H9 (cell line): ENCODE measurements around the gene TBC1D19. TPM values are rescaled to one million over a fixed set of nuclear protein-coding genes. Genes with fewer than 3 reads are reported as not detected.

Source experiments
- DNase-seq: peaks from one replicate; pipeline ENCODE4 v3.0.0-alpha.2; 2017
- H2AFZ ChIP-seq: one replicate; pipeline ENCODE4 v1.6.1; 2013; ENCODE audit warnings: mild to moderate bottlenecking, low read length, control low read depth, moderate library complexity
- H2AK5ac ChIP-seq: 2 replicates; pipeline ENCODE4 v1.6.1; 2013; ENCODE audit warnings: low read length, control low read depth, mixed read lengths; ENCODE audit not compliant: insufficient read length
- H2BK120ac ChIP-seq: one replicate; pipeline ENCODE4 v1.6.1; 2013; ENCODE audit warnings: low read depth, mild to moderate bottlenecking, low read length, control low read depth, inconsistent platforms; ENCODE audit not compliant: poor library complexity, severe bottlenecking
- H2BK12ac ChIP-seq: 2 replicates; pipeline ENCODE4 v1.6.1; 2013; ENCODE audit warnings: low read length, control low read depth, mixed read lengths, low read depth; ENCODE audit not compliant: insufficient read length
- H2BK15ac ChIP-seq: 2 replicates; pipeline ENCODE4 v1.6.1; 2013; ENCODE audit warnings: low read depth, low read length, control low read depth
- H2BK20ac ChIP-seq: one replicate; pipeline ENCODE4 v1.6.1; 2013; ENCODE audit warnings: low read depth, mild to moderate bottlenecking, low read length, control low read depth, inconsistent platforms; ENCODE audit not compliant: poor library complexity, severe bottlenecking
- H2BK5ac ChIP-seq: 2 replicates; pipeline ENCODE4 v1.6.1; 2013; ENCODE audit warnings: low read length, control low read depth, mixed read lengths; ENCODE audit not compliant: insufficient read length
- H3K14ac ChIP-seq: 2 replicates; pipeline ENCODE4 v1.6.1; 2013; ENCODE audit warnings: low read length, control low read depth; ENCODE audit not compliant: insufficient read depth
- H3K18ac ChIP-seq: 2 replicates; pipeline ENCODE4 v1.6.1; 2013; ENCODE audit warnings: low read depth, mild to moderate bottlenecking, mixed read lengths, low read length, control low read depth; ENCODE audit not compliant: insufficient read length
- H3K23ac ChIP-seq: 2 replicates; pipeline ENCODE4 v1.6.1; 2013; ENCODE audit warnings: low read length, control low read depth, mixed read lengths, low read depth; ENCODE audit not compliant: insufficient read length
- H3K23me2 ChIP-seq: 2 replicates; pipeline ENCODE4 v1.6.1; 2013; ENCODE audit warnings: low read depth, mild to moderate bottlenecking, mixed read lengths, low read length, control low read depth; ENCODE audit not compliant: insufficient read length, poor library complexity, severe bottlenecking
- H3K27ac ChIP-seq: 2 replicates; pipeline ENCODE4 v1.5.1; 2013; ENCODE audit warnings: low read length, control low read depth, mixed read lengths, low read depth; ENCODE audit not compliant: insufficient read length
- H3K27me3 ChIP-seq: 2 replicates; pipeline ENCODE4 v1.6.1; 2013; ENCODE audit warnings: low read length, control low read depth, inconsistent platforms; ENCODE audit not compliant: insufficient read depth
- H3K4ac ChIP-seq: 2 replicates; pipeline ENCODE4 v1.6.1; 2013; ENCODE audit warnings: low read depth, mild to moderate bottlenecking, control low read depth, inconsistent platforms, low read length, moderate library complexity
- H3K4me1 ChIP-seq: 2 replicates; pipeline ENCODE4 v1.6.1; 2013; ENCODE audit warnings: low read length, control low read depth, inconsistent platforms; ENCODE audit not compliant: insufficient read depth
- H3K4me2 ChIP-seq: 2 replicates; pipeline ENCODE4 v1.6.1; 2013; ENCODE audit warnings: low read length, control low read depth, mixed read lengths; ENCODE audit not compliant: insufficient read length, insufficient read depth
- H3K56ac ChIP-seq: 2 replicates; pipeline ENCODE4 v1.6.1; 2013; ENCODE audit warnings: low read depth, mild to moderate bottlenecking, mixed read lengths, low read length, control low read depth; ENCODE audit not compliant: insufficient read length
- H3K79me1 ChIP-seq: 2 replicates; pipeline ENCODE4 v1.6.1; 2013; ENCODE audit warnings: low read depth, mild to moderate bottlenecking, moderate library complexity, low read length, control low read depth, inconsistent platforms; ENCODE audit not compliant: insufficient read depth, poor library complexity, severe bottlenecking
- H3K79me2 ChIP-seq: 2 replicates; pipeline ENCODE4 v1.6.1; 2013; ENCODE audit warnings: low read length, control low read depth, inconsistent platforms; ENCODE audit not compliant: insufficient read depth
- H3K9ac ChIP-seq: 2 replicates; pipeline ENCODE4 v1.6.1; 2013; ENCODE audit warnings: low read length, control low read depth, mixed read lengths; ENCODE audit not compliant: insufficient read length; ENCODE audit errors: extremely low read depth
- H3K9me3 ChIP-seq: one replicate; pipeline ENCODE4 v1.6.1; 2013; ENCODE audit warnings: low read depth, low read length, inconsistent platforms; ENCODE audit not compliant: control insufficient read depth
- H3T11ph ChIP-seq: one replicate; pipeline ENCODE4 v1.6.1; 2013; ENCODE audit warnings: mild to moderate bottlenecking, low read length, control low read depth, inconsistent platforms
- H4K20me1 ChIP-seq: one replicate; pipeline ENCODE4 v1.6.1; 2013; ENCODE audit not compliant: control insufficient read depth, insufficient read length, insufficient read depth
- H4K5ac ChIP-seq: 2 replicates; pipeline ENCODE4 v1.6.1; 2013; ENCODE audit warnings: low read depth, mild to moderate bottlenecking, mixed read lengths, low read length, control low read depth; ENCODE audit not compliant: insufficient read length
- H4K8ac ChIP-seq: replicated peaks from 2 replicates; pipeline ENCODE4 v1.6.1; 2013; ENCODE audit warnings: low read length, control low read depth, mixed read lengths, low read depth; ENCODE audit not compliant: insufficient read length
- H4K91ac ChIP-seq: 2 replicates; pipeline ENCODE4 v1.6.1; 2013; ENCODE audit warnings: low read depth, mild to moderate bottlenecking, moderate library complexity, mixed read lengths, low read length, control low read depth; ENCODE audit not compliant: insufficient read length
- H3K27ac Mint-ChIP-seq, 3 experiments: 2 replicates in 2 of 3; 3 replicates in 1 of 3; pipeline ENCODE4 v1.8.0; 2020 to 2021; ENCODE audit warnings: mixed read lengths in 3 of 3, mild to moderate bottlenecking in 1 of 3, moderate library complexity in 1 of 3
- H3K27me3 Mint-ChIP-seq: 2 replicates; pipeline ENCODE4 v1.8.0; 2021; ENCODE audit warnings: low read depth, mild to moderate bottlenecking, moderate library complexity, mixed read lengths
- H3K36me3 Mint-ChIP-seq, 3 experiments: 2 replicates in 2 of 3; 3 replicates in 1 of 3; pipeline ENCODE4 v1.8.0; 2020 to 2021; ENCODE audit warnings: low read depth in 3 of 3, mixed read lengths in 3 of 3; ENCODE audit not compliant: insufficient read depth in 1 of 3
- H3K4me1 Mint-ChIP-seq, 2 experiments: 2 replicates each; pipeline ENCODE4 v1.8.0; 2020; ENCODE audit warnings: mixed read lengths in 2 of 2
- H3K4me3 Mint-ChIP-seq, 2 experiments: 2 replicates in 1 of 2; 3 replicates in 1 of 2; pipeline ENCODE4 v1.8.0; 2020 to 2021; ENCODE audit warnings: mild to moderate bottlenecking in 2 of 2, mixed read lengths in 2 of 2, moderate library complexity in 1 of 2
- H3K9me3 Mint-ChIP-seq, 2 experiments: 2 replicates in 1 of 2; 3 replicates in 1 of 2; pipeline ENCODE4 v1.8.0; 2020; ENCODE audit warnings: mild to moderate bottlenecking in 2 of 2, mixed read lengths in 2 of 2, moderate library complexity in 1 of 2
- CTCF ChIP-seq: fragments of 200-600 bp; sonication (generic); conservative IDR thresholded peaks from 3 replicates; pipeline ENCODE4 v1.8.0; 2021; ENCODE audit warnings: antibody characterized with exemption, mild to moderate bottlenecking
- WGBS: extraction: QIAGEN DNeasy Blood & Tissue Kit; methylation state at CpG from one replicate; pipeline ENCODE4 v1.1.7; 2013; ENCODE audit warnings: missing lambda C conversion rate, low lambda C conversion rate, mixed read lengths; ENCODE audit not compliant: insufficient read length; ENCODE audit errors: extremely low coverage; 5-methylcytosine and 5-hydroxymethylcytosine counted together
- total RNA-seq: library from RNA; stranded (reverse); gene quantifications from 2 replicates; pipeline ENCODE4 v1.2.1, GENCODE V29; 2021

The TBC1D19 gene
- total RNA-seq, 1 experiment from 2014 or later = 3.2 TPM

GRCh38 chr4:26762650-26763049 is 178.8 kb downstream of the TBC1D19 start:
- Histone ChIP-seq H3K9me3 (no peaks in the 10 kb centered on the region), H3K4ac (no peak overlapping the region), H3K79me2 (no peaks in the 10 kb centered on the region), H2BK20ac (no peak overlapping the region), H3T11ph (no peak overlapping the region), H3K27ac (no peak overlapping the region), H2BK5ac (no peak overlapping the region), H2BK12ac (no peak overlapping the region), H3K23me2 (no peaks in the 10 kb centered on the region), H4K8ac (no peak overlapping the region), H3K4me2 (no peak overlapping the region), H3K9ac (no peak overlapping the region), H3K79me1 (no peaks in the 10 kb centered on the region), H3K23ac (no peak overlapping the region), H2BK120ac (no peak overlapping the region), H4K20me1 (no peaks in the 10 kb centered on the region), H3K4me1 (no peaks in the 10 kb centered on the region), H4K91ac (no peak overlapping the region), H3K56ac (no peak overlapping the region), H4K5ac (no peak overlapping the region), H3K14ac (no peak overlapping the region), H2AFZ (no peak overlapping the region), H2BK15ac (no peak overlapping the region), H2AK5ac (no peak overlapping the region), H3K27me3 (no peaks in the 10 kb centered on the region), H3K18ac (no peak overlapping the region)
- WGBS = no CpG with 5 or more reads among the region's 2 CpGs
- no peak overlapping the region for H3K4me3 Mint-ChIP-seq
- H3K36me3 Mint-ChIP-seq = no peaks in the 10 kb centered on the region
- H3K27ac Mint-ChIP-seq = no peak overlapping the region
- H3K27me3 Mint-ChIP-seq = no peaks in the 10 kb centered on the region
- H3K9me3 Mint-ChIP-seq = no peaks in the 10 kb centered on the region
- TF ChIP-seq CTCF = no peak
- peaks cover 7 to 8% of the 10 kb centered on the region in 2 experiments for H3K4me1 Mint-ChIP-seq
- no peak for DNase-seq
